ENCODE data around the gene FBXW2. TPM values are rescaled to one million over a fixed set of nuclear protein-coding genes. Genes with fewer than 3 reads are reported as not detected.

Gene FBXW2
- total and polyA plus RNA-seq, 2 donors (not counting 1 experiment from before 2014, with no cell fraction given): 14.9 to 70.6 TPM

GRCh38 chr9:120787933-120788332 lies 5.3 kb downstream of the FBXW2 start:
- no peak for ATAC-seq (ENCODE audit: low read depth)
- H3K27ac Mint-ChIP-seq: no peak overlapping the region
- no peak for DNase-seq
- no peak overlapping the region for H3K4me2 ChIP-seq (replicated peaks; ENCODE audit: low read depth, low read length, poor library complexity, severe bottlenecking)
- no peak overlapping the region for H3K27ac ChIP-seq (ENCODE audit: low read length in 2 of 2)
- 20% methylated on average over 1 of the region's 4 CpGs for WGBS (ENCODE audit: insufficient coverage)
- peaks cover 5% of the 10 kb centered on the region for H4K20me1 ChIP-seq (ENCODE audit: control insufficient read depth, insufficient read depth, low read length, poor library complexity, severe bottlenecking)
- peaks cover 12 to 14% of the 10 kb centered on the region in 2 donors for H3K4me1 ChIP-seq (ENCODE audit: control insufficient read depth in 2 of 2, insufficient read depth in 2 of 2, low read length in 2 of 2)
- H3K4me1 Mint-ChIP-seq: peaks cover 48% of the 10 kb centered on the region
- no peaks in the 10 kb centered on the region for H3K9me3 Mint-ChIP-seq (ENCODE audit: insufficient read depth)
- ChIA-PET CTCF (interaction anchor here (1.5 kb wide), 1 partner anchor 32 kb away, joined by 7 read pairs; no protein-coding TSS in a partner anchor), POLR2A (no interaction called here)
- TF ChIP-seq, protein P1, sequence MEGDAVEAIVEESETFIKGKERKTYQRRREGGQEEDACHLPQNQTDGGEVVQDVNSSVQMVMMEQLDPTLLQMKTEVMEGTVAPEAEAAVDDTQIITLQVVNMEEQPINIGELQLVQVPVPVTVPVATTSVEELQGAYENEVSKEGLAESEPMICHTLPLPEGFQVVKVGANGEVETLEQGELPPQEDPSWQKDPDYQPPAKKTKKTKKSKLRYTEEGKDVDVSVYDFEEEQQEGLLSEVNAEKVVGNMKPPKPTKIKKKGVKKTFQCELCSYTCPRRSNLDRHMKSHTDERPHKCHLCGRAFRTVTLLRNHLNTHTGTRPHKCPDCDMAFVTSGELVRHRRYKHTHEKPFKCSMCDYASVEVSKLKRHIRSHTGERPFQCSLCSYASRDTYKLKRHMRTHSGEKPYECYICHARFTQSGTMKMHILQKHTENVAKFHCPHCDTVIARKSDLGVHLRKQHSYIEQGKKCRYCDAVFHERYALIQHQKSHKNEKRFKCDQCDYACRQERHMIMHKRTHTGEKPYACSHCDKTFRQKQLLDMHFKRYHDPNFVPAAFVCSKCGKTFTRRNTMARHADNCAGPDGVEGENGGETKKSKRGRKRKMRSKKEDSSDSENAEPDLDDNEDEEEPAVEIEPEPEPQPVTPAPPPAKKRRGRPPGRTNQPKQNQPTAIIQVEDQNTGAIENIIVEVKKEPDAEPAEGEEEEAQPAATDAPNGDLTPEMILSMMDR (IDR thresholded peaks at IDR 0.05): no peak
- TF ChIP-seq EZH2 (IDR thresholded peaks at IDR 0.05; ENCODE audit: borderline replicate concordance, insufficient read depth, low read depth, low read length, poor library complexity, severe bottlenecking): no peak
- no peak overlapping the region for H3K9ac ChIP-seq (ENCODE audit: low read length)
- no peaks in the 10 kb centered on the region for H3K9me3 ChIP-seq (ENCODE audit: control extremely low read depth in 1 of 3, control insufficient read depth in 2 of 3, insufficient read depth in 1 of 3, low read length in 2 of 3)
- intact Hi-C loops (cut with micrococcal nuclease): no loop called here
- no peak overlapping the region for H3K4me3 Mint-ChIP-seq
- H2AFZ ChIP-seq (ENCODE audit: insufficient read depth, low read depth, low read length, poor library complexity, severe bottlenecking): no peak overlapping the region
- H3K4me3 ChIP-seq (ENCODE audit: control extremely low read depth in 1 of 5, extremely low read depth in 1 of 5, insufficient read depth in 1 of 5, low read depth in 2 of 5, low read length in 4 of 5): no peak overlapping the region
- H3K79me2 ChIP-seq (ENCODE audit: control insufficient read depth, insufficient read depth, low read length): peaks cover 87% of the 10 kb centered on the region
- no peaks in the 10 kb centered on the region for H3K27me3 ChIP-seq (replicated peaks in 1 of 4; ENCODE audit: control extremely low read depth in 1 of 4, control insufficient read depth in 3 of 4, insufficient read depth in 4 of 4, low read length in 3 of 4)
- H3K27me3 Mint-ChIP-seq: no peaks in the 10 kb centered on the region
- peaks cover 3 to 51% of the 10 kb centered on the region in 2 experiments for H3K36me3 ChIP-seq (replicated peaks in 1 of 2; ENCODE audit: control extremely low read depth in 1 of 2, control insufficient read depth in 1 of 2, extremely low read depth in 1 of 2, insufficient read depth in 2 of 2, low read length in 1 of 2)

DNA sequence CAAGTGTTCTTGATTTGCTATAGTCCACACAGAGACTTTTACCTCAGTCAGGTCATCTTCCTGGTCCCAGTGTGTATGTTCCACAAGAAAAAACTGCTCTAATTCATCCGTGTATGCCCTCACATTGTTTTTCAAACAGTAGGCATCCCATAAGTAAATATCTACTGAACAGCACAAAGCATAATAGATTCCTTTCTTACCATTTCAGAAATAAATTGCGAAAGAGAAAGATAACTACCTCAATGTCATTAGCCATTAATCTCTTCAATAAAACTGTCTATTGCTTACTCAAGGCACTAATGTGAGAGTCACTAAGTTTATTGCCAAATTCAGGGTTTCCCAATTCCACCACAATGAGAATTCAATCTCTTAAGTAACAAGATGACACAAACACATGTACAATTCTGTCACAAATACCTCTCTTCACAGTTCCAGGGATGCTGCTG lies 9.6 kb downstream of the FBXW2 start:
- CTCF ChIA-PET: interaction anchor here (1.5 kb wide), 1 partner anchor 276 kb away, joined by 4 read pairs; no protein-coding TSS in a partner anchor
- Histone ChIP-seq H3K9me3 (ENCODE audit: control extremely low read depth in 1 of 3, control insufficient read depth in 2 of 3, insufficient read depth in 1 of 3, low read length in 2 of 3) (no peaks in the 10 kb centered on the region), H2AFZ (ENCODE audit: insufficient read depth, low read depth, low read length, poor library complexity, severe bottlenecking) (no peak overlapping the region), H3K36me3 (replicated peaks in 1 of 2; ENCODE audit: control extremely low read depth in 1 of 2, control insufficient read depth in 1 of 2, extremely low read depth in 1 of 2, insufficient read depth in 2 of 2, low read length in 1 of 2) (peaks cover 4 to 37% of the 10 kb centered on the region in 2 experiments), H3K9ac (ENCODE audit: low read length) (no peak overlapping the region), H3K4me1 (ENCODE audit: control insufficient read depth in 2 of 2, insufficient read depth in 2 of 2, low read length in 2 of 2) (no peaks in the 10 kb centered on the region), H3K27me3 (replicated peaks in 1 of 4; ENCODE audit: control extremely low read depth in 1 of 4, control insufficient read depth in 3 of 4, insufficient read depth in 4 of 4, low read length in 3 of 4) (no peaks in the 10 kb centered on the region), H3K79me2 (ENCODE audit: control insufficient read depth, insufficient read depth, low read length) (peaks cover 82% of the 10 kb centered on the region), H3K4me2 (replicated peaks; ENCODE audit: low read depth, low read length, poor library complexity, severe bottlenecking) (no peak overlapping the region), H4K20me1 (ENCODE audit: control insufficient read depth, insufficient read depth, low read length, poor library complexity, severe bottlenecking) (peaks cover 21% of the 10 kb centered on the region), H3K27ac (ENCODE audit: low read length in 2 of 2) (no peak overlapping the region), H3K4me3 (ENCODE audit: control extremely low read depth in 1 of 5, extremely low read depth in 1 of 5, insufficient read depth in 1 of 5, low read depth in 2 of 5, low read length in 4 of 5) (no peak overlapping the region)
- Mint-ChIP-seq H3K27ac (no peak overlapping the region), H3K9me3 (ENCODE audit: insufficient read depth) (no peaks in the 10 kb centered on the region), H3K4me1 (peaks cover 24% of the 10 kb centered on the region), H3K4me3 (no peak overlapping the region), H3K27me3 (no peaks in the 10 kb centered on the region)
- POLR2A ChIA-PET: no interaction called here
- intact Hi-C loops (cut with micrococcal nuclease): no loop called here
- 91% methylated on average over 1 of the region's 2 CpGs for WGBS (ENCODE audit: insufficient coverage)
- TF ChIP-seq, protein P1 (IDR thresholded peaks at IDR 0.05): no peak
- TF ChIP-seq EZH2 (IDR thresholded peaks at IDR 0.05; ENCODE audit: borderline replicate concordance, insufficient read depth, low read depth, low read length, poor library complexity, severe bottlenecking): no peak
- no peak for DNase-seq
- ATAC-seq (ENCODE audit: low read depth): no peak
